Fibroblast of peridontal ligament (primary cell): ENCODE measurements around the gene RFTN1.

ENCODE experiments used
- DNase-seq: peaks from one replicate; pipeline ENCODE4 v3.0.0-alpha.2; 2010; ENCODE audit errors: extremely low read depth

RFTN1 gene

GRCh38 chr3:16361087-16361486, 152.4 kb downstream of the RFTN1 start:
- no peak for DNase-seq

- DNase-seq = no peak
These were observed 154.2 kb downstream of the RFTN1 start for GRCh38 chr3:16359331-16359730.

DNA sequence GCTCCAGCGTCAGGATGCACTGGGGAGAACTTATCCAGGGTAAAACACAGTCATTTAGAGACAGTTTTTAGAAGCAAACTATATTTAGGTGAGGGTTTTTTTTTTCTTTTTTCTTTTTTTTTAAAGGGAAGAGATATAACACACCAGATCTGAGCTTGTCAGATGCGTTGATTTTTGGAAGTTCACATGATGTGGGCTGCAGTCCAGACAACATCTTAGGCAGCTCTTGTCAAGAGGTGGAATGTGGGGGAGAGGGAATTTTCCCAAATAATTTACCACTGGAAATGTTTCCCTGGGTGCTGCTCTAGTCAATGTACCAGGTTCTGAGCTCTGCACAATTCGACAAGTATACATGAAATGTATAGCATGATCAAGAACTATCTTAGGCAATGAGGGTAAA, 155.2 kb downstream of the RFTN1 start:
- DNase-seq = no peak

GRCh38 chr3:16357186-16358121, 156.0 kb downstream of the RFTN1 start:
- DNase-seq = peak; percentile 34

GRCh38 chr3:16355828-16356227, 157.7 kb downstream of the RFTN1 start:
- no peak for DNase-seq

- no peak for DNase-seq
These were observed 159.2 kb downstream of the RFTN1 start for GRCh38 chr3:16354291-16354690.

- DNase-seq = no peak
These were observed 161.1 kb downstream of the RFTN1 start for GRCh38 chr3:16352428-16352827.

DNA sequence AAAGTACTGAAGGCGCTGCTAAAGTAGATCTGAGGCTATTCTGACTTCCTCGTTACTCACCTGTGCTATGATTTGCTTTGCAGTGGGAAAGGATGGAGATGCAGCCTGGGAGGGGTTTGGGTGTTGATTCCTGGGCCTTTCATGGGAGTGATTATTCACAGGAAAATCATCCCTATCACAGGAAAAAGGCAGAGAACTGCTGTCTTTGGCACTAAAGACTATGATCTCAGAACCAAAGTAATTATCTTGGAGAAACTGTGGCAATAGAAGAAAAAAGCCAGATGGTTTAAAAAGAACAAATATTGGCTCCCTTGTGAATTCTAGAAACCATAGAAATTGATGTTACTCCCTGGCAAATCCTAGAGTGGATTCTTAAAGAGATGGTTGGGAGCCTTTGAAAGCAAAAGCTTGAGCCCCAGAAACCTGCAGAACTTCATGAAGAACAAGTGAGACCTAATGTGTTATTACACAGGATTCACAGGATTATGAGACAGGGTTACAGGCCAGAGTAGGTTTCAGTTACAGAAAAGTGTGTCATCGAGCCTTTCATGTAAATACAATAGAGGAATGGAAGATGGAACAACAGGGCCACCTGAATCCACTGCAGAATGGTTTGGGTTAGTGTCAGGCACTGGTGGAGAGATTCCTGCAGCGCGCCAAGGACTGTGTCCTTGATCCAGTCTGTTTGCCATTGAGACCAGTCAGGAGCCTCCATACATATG, 162.7 kb downstream of the RFTN1 start:
- DNase-seq = peak; percentile 89

DNA sequence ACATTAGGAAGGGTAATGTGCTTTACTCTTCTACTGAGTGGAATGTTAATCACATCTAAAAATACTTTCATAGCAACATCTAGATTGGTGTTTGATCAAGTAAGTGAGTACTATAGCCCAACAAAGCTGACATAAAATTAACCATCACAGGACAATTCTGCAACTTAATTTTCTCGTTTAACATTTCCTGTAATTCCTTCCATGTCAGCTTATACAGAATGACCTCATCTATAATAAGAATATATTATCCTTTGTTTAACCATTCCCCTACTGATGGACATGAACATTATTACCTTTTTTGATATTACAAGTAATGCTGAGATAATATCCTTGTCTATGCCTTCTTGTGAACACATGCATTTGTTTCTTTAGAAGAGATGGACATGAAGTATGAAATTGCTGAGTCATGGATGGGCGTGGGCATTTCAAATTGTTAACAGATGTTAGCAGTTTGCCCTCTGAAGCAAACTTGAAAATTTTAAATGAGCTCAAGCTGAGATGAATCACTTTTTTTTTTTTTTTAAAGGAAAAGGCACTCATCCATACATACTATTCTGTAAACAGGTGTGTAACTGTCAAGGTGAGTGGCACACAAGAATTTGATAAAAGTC, 163.4 kb downstream of the RFTN1 start:
- peak; percentile 97 for DNase-seq

GRCh38 chr3:16347548-16347947, 166.0 kb downstream of the RFTN1 start:
- no peak for DNase-seq

GRCh38 chr3:16346413-16347081, 167.0 kb downstream of the RFTN1 start:
- no peak for DNase-seq

DNA sequence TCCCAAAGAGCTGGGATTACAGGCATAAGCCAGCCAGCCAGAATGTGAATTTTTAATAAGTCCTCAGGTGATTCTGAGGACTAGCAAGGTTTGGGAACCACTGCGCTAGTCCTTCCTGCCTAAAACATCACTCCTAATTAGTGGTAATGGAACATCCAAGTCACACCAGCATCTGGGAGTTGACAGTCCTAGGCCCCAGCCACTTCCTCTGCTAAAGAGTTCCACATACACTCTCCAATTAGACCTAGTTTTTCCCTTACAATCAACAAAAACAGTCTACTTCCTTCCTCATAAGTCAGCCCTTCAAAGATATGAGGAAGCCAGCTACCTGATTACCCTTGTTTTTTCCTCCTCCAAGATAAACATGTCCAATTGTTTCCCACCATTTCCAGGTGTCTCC, 170.4 kb downstream of the RFTN1 start:
- DNase-seq = no peak

DNA sequence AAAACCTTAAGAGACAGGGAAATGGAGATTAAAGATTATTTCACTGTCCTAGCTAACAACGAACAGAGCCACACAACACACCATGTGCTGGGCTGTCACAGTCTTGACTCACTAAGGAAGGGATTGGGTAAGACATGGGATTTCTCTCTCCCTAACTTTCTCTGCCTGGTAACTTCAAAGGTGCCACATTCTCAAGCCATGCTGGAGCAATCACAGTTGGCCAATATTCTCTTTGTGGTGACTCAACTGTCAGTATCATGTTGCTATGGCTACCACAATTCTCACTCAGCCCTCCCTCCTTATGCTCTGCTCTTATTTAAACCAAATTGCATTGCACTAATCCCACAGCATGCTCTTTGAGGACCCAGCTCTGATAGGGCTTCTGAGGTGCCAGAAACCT, 174.5 kb downstream of the RFTN1 start:
- peak; percentile 99 for DNase-seq

DNA sequence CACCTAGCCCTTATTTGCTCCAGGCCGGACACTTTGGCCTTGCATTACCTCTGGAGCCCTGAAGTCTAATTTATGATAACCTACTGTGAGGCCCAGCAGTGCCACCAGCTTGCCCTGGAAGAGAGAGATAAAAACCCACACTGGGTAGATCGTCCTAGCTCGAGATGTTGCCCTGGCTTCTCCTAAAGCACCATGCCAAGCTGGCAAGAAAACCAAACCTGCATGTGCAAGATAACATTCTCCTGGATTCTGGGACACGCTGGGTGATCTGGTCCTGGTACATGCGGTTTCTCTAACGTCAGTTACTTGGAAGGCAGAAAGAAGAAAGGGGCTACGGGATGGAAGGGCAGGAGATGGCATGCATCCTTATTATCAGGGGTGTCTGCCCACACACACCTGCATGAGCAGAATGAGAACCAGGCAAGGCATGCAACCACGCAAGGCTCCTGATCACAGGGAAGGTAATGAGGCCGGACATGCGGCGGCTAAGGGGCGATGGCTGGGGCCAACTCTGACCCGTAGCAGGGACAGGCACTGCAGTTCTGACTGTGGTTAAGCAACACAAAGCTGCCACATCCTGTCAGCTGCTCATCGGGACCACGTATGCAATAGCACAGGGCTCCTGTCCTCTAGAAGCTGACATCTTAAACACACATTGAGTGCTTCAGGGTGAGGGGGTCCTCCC, 175.5 kb downstream of the RFTN1 start:
- no peak for DNase-seq

DNA sequence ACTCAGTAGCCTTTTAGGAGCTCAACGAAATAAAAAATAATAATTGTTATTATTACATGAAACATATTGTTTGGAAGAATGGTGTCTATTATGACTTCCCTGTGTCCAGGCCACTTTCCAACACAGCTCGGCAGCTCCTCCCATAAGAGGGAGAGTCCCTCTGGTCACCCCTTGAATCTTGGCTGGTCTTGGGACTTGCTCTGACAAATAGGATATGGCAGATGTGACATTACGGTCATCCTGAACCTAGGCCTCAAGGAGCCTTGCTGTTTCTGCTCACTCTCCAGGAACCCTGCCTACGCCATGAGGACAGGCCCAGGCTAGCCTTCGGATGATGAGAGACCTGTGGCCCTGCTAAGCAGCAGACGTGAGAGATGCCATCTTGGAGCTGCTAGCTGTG, 176.7 kb downstream of the RFTN1 start:
- no peak for DNase-seq

DNA sequence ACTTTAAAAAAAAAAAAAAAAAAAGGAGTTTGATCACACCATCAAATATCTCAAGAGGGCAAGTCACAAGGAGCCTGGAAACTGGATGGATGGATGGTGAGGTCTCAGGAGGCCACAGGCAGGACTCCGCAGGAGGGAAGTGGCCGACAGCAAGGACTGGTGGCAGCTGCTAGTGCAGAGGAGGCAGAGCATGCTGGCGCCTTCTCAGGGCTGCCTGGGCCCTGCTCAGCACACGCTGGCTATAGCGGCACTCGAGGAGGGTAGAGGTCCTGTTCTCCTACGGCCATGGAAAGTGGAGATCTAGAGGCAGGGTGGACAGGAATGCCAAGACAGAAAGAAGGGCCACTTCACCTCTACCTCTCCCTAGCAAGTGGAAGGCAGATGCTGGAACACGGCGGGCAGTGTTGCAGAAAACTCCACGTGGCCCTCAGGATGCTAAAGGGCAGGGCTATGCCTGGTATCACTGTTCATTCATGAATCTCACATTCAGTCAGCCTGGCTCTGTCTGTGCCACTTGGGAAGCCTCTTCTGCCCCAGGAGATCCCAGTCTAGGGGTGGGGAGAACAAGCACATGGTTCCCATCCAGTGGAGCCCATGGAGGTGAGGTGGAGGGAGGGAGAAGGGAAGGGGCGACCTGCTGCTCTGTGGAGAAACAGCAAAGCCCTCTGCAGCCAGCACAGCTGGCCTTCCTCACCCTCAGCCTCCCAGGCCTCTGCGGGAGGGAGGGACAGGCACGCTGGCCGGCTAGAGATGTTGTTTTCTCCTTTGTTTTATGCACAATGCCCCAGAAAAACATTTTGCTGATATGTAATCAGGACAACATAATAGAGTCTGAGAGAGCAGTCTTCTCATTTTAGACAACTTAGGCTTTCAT, 177.5 kb downstream of the RFTN1 start:
- DNase-seq = no peak

DNA sequence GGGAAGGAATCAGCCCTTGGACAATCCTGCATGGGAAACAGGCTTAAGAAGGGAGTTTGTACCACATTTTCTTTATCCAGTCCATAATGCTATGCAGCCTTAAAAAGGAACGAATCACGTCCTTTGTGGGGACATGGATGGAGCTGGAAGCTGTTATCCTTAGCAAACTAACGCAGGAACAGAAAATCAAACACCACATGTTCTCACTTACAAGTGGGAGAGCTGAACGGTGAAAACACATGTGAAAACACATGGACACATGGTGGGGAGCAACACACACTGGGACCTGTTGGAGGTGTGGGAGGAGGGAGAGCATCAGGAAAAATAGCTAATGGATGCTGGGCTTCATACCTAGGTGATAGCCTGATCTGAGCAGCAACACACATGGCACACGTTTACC, 178.2 kb downstream of the RFTN1 start:
- DNase-seq = no peak

DNA sequence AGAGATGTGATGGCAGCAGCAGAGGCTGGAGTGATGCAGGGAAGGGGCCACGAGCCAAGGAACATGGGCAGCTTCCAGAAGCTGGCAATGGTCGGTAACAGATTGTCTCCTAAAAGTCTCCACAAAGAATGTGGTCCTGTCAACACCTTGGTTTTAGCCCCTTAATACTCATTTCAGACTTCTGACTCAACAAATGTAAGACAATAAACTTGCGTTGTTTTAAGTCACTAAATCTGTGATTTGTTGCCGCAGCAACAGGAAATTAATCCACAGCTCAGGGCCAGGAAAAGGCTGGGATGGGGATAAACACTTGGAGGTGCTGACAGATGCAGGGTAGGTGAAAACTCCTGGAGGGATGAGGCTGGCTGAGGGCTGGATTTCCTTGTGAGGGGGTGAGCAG, 178.6 kb downstream of the RFTN1 start:
- DNase-seq = no peak

GRCh38 chr3:16332904-16333426, 180.5 kb downstream of the RFTN1 start:
- peak; percentile 64 for DNase-seq

DNA sequence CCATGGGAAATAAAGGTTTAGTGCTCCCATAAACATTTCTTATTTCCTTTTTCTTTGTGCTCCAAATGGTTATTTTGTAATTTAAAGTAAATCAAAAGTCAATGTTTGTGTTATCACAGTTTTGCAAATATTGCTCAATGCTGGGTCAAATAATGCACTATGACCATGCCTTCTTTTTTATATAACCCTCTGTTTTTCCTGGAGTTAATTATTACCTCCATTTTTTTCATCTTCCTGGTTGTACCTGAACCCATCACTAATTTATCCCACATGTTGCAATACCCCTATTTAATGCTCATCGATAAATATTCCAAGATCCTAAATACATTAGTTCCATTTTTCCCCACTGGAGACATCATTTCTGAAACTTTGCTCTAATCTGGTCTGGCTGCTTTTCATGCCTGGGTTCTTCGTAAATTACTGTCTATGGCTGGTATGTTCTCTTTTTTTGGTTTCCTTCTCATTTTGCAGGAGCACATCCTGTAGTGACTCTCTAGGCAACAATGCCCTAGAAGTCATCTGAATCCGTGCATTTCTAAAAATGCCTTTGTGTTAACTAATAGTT, 182.1 kb downstream of the RFTN1 start:
- DNase-seq = no peak
